PC-3 (cell line): ENCODE measurements around the gene TMEM42.

Experiments
- CTCF ChIP-seq: fragments of 300-600 bp; sonication (generic); conservative IDR thresholded peaks from 2 replicates; pipeline ENCODE4 v1.5.1; 2017; ENCODE audit warnings: antibody characterized with exemption, low read depth, mild to moderate bottlenecking, low read length
- EZH2phosphoT487 ChIP-seq: fragments of 300-600 bp; sonication (generic); IDR thresholded peaks from 2 replicates; pipeline ENCODE4 v1.6.1; 2018; ENCODE audit warnings: mild to moderate bottlenecking, antibody characterized with exemption, low read length, borderline replicate concordance

- TF ChIP-seq CTCF (no peak), EZH2phosphoT487 (no peak)
Observed at GRCh38 chr3:44862226-44862637, 520 bp downstream of the TMEM42 start.
